ENCODE results near the gene HIVEP3.

Gene HIVEP3

DNA sequence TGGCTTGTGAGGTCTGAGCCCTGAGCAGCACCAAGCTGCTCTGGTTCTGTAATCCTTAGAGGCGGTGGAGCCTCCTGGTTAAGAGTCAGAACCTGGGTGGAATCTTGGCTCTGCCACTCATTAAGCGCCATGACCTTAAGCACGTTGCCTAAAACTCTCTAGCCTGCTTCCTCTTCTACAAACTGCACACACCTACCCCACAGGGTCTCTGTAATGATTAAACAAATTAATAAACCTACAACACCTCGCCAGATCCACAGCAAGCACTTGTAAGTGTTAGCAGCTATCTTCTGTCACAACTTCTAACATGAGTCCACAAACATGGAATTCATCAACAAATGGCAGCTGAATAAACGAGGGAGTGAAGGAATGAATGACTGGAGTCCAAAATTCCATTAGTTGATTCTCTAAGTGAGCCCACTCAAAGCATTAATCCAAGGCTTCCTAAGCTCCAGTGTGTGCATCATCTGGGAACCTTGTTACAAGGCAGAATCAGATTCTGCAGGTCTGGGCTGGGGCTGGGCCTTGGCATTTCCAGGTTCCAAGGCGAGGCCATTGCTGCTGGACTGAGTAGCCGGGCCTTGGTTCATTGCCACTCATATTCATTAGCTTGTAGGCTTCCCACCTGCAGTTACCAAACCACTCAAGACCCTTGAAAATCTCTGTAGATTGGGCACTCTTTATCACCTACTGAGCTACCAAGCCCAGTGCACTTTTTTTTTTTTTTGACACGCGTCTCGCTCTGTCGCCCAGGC, 168.6 kb downstream of the HIVEP3 start:
- no peak for DNase-seq

GRCh38 chr1:41745022-41745421, 173.7 kb downstream of the HIVEP3 start:
- DNase-seq = no peak

GRCh38 chr1:41743366-41743765, 175.4 kb downstream of the HIVEP3 start:
- DNase-seq = no peak

GRCh38 chr1:41742219-41742618, 176.5 kb downstream of the HIVEP3 start:
- DNase-seq = no peak

- no peak for DNase-seq
Measured at GRCh38 chr1:41741244-41741643, 177.5 kb downstream of the HIVEP3 start.

DNA sequence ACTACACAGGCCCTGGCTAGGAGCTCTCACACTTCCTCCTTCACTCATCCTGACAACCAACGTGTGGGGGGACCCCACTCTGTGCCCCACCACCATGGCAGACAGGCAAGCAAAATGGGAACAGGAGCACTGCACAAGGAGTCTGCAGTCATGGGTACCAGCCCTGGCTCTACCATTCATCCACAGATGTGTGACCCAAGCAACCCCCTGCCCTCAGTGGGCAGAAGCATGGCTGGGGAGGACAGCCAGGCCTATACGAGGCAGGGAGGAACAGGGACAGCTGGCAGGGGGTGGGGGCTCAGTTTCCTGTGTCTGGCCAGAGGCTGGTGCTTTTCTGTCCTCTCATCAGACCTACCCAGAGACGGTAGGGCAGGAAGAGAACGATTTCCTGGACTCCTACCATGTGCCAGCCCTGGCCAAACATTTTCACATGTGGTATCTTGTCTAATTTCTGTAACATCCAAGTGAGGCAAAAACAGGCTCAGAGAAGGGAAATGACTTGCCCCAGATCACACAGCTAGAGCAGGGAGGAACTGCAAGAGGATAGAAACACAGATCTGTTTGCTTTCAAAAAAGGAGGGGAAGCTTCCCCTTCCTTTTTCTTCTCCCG, 178.0 kb downstream of the HIVEP3 start:
- DNase-seq = no peak

- no peak for DNase-seq
Measured at GRCh38 chr1:41740058-41740457, 178.7 kb downstream of the HIVEP3 start.

DNA sequence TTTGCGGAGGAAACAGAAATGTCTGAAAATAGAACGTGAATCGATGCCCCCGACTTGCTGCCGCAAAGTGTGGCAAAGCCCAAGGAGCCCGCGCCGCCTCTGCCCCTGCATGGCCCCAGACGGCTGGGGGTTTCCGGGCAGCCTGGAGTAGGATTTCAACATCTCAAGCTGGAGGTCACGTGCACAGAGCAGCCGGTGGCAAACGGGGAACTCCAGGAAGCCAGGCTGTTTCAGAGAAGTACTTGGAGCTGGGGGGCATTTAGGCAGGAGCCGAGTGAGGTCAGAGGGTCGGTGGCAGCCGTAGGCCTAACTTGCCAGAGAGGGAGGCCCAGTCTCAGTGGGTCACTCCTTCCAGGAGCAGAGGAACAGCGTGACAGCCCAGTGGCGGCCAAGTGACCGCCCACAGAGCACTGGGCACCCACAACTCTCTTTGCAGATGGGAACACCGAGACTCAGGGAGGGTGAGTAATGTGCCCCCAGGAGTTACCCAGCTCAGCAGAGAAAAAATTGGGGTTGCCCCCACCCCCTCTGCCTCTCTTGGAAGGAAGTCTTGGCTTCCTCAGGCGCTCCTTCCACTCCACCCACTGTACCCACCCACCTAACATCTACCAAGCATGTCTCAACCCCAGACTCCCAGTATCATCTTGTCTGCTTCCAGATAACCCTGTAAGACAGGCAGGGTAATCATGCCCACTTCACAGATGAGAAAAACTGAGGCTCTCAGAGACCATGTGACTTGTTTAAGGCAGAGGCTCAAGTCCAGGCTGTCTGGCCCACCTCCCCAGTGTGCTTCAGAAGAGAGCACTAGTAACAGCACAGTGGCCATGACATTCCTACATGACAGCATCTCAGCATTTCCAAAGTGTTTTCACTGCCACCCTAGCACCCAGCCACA, 179.4 kb downstream of the HIVEP3 start:
- peak; percentile 55 for DNase-seq

DNA sequence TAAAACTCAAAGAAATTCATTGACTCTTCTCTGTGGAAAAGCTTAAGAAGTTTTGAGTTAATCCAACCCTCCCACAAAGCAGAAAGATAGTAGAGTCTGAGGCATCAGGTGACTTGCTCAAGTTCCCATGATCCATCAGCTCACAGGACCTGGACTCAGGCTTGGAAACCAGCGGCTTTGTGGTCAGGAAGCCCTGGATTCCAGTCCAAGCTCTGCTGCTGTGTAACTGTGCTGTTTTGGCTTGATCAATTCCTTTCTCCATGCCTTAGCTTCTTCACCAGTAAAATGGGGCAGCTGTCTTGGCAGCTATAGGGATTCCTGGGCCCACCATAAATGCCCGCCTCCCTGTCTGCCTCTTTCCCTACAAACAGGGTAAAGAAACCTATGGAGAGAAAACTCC, 180.2 kb downstream of the HIVEP3 start:
- DNase-seq = no peak

DNA sequence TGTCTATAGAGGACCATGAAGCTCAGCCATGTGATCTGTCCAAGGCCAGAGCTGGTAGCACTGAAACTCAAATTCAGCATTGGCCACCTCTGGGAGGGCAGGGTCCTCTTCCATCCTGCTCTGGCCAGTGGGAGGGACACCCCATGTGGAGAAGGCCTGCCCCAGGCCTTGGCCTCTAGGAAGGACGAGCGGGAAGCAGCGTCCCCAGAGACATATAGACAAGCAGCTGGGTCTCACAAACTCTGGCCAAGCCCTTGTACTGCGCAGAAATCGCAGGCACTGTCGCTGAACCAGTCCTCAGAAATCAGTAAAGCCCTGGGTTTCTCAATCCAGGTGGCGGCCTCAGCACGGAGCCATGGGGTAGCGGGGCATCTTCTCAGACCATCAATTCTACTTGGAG, 180.7 kb downstream of the HIVEP3 start:
- DNase-seq = no peak

- no peak for DNase-seq
Measured at GRCh38 chr1:41735631-41736260, 183.0 kb downstream of the HIVEP3 start.

DNA sequence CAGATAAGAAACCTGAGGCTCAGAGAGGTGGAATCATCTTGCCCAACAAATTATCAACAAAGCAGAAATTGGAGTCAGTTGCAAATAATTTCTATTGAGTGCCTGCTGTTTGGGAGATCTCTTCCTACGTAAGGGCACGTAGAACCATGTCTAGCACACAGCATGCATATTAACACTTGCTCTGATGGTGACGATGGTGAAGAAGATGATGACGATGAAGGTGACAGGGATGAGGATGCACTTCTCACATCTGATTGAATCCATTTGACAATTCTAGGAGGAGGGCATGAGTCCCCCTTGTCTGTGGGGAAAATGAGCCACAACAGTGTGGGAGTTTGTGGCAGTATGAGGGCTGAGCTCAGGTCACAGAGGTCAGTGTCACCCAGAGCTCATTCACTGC, 183.6 kb downstream of the HIVEP3 start:
- DNase-seq = no peak

DNA sequence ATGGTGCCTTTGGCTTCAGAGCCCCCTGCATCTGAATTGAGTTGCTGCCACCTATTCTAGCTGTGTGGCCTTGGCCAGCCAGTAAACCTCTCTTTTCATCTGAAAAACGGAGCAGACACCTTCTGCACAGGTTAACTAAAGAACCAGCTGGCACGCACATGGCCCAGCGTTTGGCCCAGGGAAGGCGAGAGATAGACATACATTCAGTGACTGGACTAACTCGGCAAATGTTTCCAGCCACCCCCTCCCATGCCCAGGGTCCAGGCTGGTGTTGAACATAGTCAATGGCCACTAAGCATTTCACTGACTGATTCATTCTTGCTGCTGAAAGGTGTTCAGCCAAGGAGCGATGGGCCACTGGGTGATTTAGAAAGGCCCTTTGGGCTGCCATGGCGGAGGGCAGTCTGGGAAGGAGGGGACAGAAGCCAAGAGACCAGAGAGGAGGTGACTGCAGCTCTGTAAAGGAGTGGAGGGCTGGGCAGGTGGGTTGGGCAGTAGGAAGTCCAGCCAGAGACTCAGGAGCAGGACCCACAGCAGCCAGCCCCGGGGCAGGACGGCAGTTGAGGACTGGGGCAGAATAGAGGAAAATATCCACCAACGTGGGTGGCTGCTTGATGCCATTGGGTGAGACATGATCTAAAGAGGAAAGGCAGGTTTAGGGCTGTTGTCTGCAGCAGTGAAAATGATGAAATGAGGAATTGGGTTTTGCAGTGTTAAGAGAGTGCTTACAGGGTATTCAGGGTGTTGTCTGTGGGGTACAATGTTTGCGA, 184.3 kb downstream of the HIVEP3 start:
- DNase-seq = no peak

- no peak for DNase-seq
Measured at GRCh38 chr1:41733725-41734124, 185.0 kb downstream of the HIVEP3 start.

DNA sequence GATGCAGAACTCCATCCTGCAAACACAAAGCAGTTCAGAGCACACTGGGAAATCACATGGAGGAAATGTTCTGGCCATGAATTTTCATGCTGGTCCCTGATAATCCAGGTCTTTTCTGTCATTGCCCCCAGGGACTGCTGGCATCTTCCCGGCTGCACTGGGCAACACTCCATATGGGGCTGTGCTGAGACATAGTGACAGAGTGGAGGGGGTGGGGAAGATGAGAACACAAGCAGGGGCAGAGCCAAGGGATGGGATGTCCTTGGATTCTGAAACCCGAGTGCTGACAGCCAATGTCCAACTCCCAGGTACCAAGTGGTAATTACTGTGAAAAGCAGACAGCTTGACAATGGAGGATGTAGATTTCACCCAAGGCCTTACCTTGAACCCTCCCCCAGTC, 185.7 kb downstream of the HIVEP3 start:
- no peak for DNase-seq

DNA sequence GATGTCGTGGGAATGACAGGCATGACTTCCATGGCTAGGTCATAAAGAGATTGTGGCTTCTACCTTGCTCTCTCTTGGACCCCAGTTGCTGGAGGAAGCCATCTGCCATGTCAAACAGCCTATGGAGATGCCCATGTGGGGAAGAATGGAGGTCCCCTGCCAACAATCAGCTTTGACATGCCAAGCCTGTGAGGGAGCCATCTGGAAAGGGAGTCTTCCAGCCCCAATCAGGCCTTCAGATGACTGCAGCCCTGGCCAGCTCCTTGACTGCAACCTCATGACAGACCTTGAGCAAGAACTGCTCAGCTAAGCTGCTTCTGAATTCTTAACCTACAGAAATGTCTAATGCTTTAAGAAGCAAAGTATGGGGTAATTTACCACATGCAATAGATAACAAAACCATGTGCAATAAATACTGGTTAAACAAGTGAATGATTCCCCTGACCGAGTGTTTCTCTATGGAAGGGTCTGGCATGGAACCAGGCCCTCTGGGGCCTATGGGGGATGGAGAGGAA, 187.1 kb downstream of the HIVEP3 start:
- DNase-seq = no peak

DNA sequence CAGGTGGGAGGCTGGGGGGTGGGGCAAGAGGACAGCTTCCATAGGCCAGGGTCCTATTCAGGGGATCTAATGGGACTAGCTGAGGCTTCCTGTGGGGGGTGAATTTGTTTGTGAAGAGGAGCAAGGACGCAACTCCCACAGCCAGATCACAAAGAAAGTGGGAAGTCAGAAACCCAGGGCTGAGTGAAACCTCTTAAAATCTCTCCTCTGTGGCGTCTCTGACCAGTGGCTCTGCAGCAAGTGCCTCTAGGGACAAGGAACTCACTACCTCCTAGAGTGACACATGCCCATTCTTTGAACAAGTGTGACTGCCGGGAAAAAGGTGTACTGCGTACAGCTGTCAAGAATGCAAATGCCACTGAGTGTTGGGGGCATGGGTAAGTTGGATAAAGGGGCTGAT, 187.9 kb downstream of the HIVEP3 start:
- DNase-seq = no peak

DNA sequence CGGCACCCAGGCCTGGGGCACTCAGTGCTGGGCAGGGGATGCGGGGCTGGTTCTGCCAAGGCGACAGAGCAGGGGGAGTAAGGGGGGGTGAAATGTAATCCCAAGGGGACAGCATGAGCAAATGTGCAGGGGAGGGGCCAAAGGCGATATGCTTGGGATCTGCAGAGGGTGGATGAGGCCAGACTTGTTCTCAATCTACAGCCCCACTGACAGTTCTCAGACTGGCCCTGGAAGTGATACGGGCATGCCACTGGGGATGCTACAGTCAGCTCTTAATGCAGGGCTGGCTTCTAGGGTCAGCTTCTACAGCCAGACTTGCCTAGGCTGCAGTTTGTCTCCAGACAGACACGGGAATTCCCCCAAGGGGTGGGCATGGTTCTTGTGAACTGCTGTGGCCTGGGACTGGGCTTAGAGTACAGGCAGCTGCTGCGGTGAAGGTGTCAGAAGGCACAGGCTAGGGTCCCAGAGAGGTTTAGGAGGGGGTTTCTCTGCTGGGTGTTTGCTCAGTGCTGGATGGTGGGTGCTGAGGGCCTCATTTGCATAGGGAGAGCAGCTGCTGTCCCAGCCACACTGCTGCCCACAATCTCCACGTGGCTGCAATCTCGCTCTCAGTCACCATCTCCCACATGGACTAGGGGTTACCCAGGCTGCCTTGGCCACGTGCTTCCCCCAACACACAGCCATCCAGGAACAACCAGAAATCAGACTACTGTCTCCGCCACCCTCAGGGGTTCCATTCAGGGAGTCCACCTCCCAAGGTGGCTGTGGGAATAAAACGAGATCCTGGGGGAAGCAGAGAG, 190.1 kb downstream of the HIVEP3 start:
- DNase-seq = peak; percentile 92

GRCh38 chr1:41727749-41728115, 191.0 kb downstream of the HIVEP3 start:
- no peak for DNase-seq

GRCh38 chr1:41726899-41727748, 191.6 kb downstream of the HIVEP3 start:
- peak; percentile 94 for DNase-seq

Measured in RPMI8226 (cell line).